HEK293T (cell line): ENCODE data around the gene UGT1A10.

Experiments used
- CTCF ChIA-PET: fragments of 350-600 bp; formaldehyde crosslinking; extraction: SDS; loops from one replicate; lab custom pipeline; 2021; ENCODE audit warnings: antibody characterized with exemption, inconsistent platforms; lab: Yijun Ruan, JAX
- POLR2A ChIA-PET: fragments of 350-600 bp; formaldehyde crosslinking; extraction: SDS; loops from one replicate; lab custom pipeline; 2020; ENCODE audit warnings: antibody characterized with exemption, inconsistent platforms; lab: Yijun Ruan, JAX
- DNase-seq: peaks from one replicate; pipeline ENCODE4 v3.0.0; 2012; ENCODE audit warnings: mixed read lengths; ENCODE audit errors: extremely low spot score
- ARNT ChIP-seq: fragments of 450-650 bp; IDR thresholded peaks from 2 replicates; pipeline ENCODE4 v1.6.1; 2017; ENCODE audit warnings: mild to moderate bottlenecking
- BHLHE40 ChIP-seq: fragments of 450-650 bp; IDR thresholded peaks from 2 replicates; pipeline ENCODE4 v1.6.1; 2016; ENCODE audit warnings: mild to moderate bottlenecking, moderate library complexity, borderline replicate concordance
- CTBP1 ChIP-seq: fragments of 450-650 bp; IDR thresholded peaks from 2 replicates; pipeline ENCODE4 v1.6.1; 2016; ENCODE audit warnings: borderline replicate concordance
- ELF4 ChIP-seq: fragments of 450-650 bp; IDR thresholded peaks from 2 replicates; pipeline ENCODE4 v1.6.1; 2017; ENCODE audit warnings: antibody characterized with exemption
- FOXA1 ChIP-seq: fragments of 450-650 bp; IDR thresholded peaks from 2 replicates; pipeline ENCODE4 v1.6.1; 2016; ENCODE audit warnings: mild to moderate bottlenecking
- FOXK2 ChIP-seq: fragments of 450-650 bp; IDR thresholded peaks from 2 replicates; pipeline ENCODE4 v1.6.1; 2016; ENCODE audit warnings: mild to moderate bottlenecking
- FOXM1 ChIP-seq: fragments of 450-650 bp; IDR thresholded peaks from 2 replicates; pipeline ENCODE4 v1.6.1; 2017; ENCODE audit warnings: mild to moderate bottlenecking, borderline replicate concordance
- HDGF ChIP-seq: fragments of 450-650 bp; IDR thresholded peaks from 2 replicates; pipeline ENCODE4 v1.6.1; 2017; ENCODE audit warnings: antibody characterized with exemption, borderline replicate concordance
- L3MBTL2 ChIP-seq: fragments of 450-650 bp; conservative IDR thresholded peaks from 2 replicates; pipeline ENCODE4 v1.6.1; 2016; ENCODE audit warnings: mild to moderate bottlenecking
- LEF1 ChIP-seq: fragments of 450-650 bp; IDR thresholded peaks from 2 replicates; pipeline ENCODE4 v1.6.1; 2017; ENCODE audit warnings: mild to moderate bottlenecking, borderline replicate concordance
- NFRKB ChIP-seq: fragments of 450-650 bp; IDR thresholded peaks from 2 replicates; pipeline ENCODE4 v1.6.1; 2016; ENCODE audit warnings: mild to moderate bottlenecking, moderate library complexity
- SP1 ChIP-seq: fragments of 450-650 bp; IDR thresholded peaks from 2 replicates; pipeline ENCODE4 v1.6.1; 2017
- SUZ12 ChIP-seq: fragments of 450-650 bp; IDR thresholded peaks from 2 replicates; pipeline ENCODE4 v1.6.1; 2016; ENCODE audit warnings: mild to moderate bottlenecking
- TARDBP ChIP-seq: fragments of 450-650 bp; IDR thresholded peaks from 2 replicates; pipeline ENCODE4 v1.6.1; 2016
- ZNF384 ChIP-seq: fragments of 450-650 bp; IDR thresholded peaks from 2 replicates; pipeline ENCODE4 v1.6.1; 2016
- TF ChIP-seq, protein P1 (sequence below): fragments of 450-650 bp; IDR thresholded peaks from 2 replicates; pipeline ENCODE4 v1.6.1; 2016

Gene UGT1A10

GRCh38 chr2:233801357-233802131, 165.3 kb downstream of the UGT1A10 start:
- no peak for TF ChIP-seq LEF1
- TF ChIP-seq NFRKB, result no peak
- TF ChIP-seq CTBP1, result no peak
- TF ChIP-seq SUZ12, result no peak
- no peak for TF ChIP-seq ELF4
- no peak for TF ChIP-seq TARDBP
- TF ChIP-seq FOXM1, result no peak
- no peak for TF ChIP-seq SP1
- TF ChIP-seq ARNT, result no peak
- TF ChIP-seq, protein P1, sequence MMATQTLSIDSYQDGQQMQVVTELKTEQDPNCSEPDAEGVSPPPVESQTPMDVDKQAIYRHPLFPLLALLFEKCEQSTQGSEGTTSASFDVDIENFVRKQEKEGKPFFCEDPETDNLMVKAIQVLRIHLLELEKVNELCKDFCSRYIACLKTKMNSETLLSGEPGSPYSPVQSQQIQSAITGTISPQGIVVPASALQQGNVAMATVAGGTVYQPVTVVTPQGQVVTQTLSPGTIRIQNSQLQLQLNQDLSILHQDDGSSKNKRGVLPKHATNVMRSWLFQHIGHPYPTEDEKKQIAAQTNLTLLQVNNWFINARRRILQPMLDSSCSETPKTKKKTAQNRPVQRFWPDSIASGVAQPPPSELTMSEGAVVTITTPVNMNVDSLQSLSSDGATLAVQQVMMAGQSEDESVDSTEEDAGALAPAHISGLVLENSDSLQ, result no peak
- TF ChIP-seq FOXA1, result no peak
- TF ChIP-seq HDGF, result no peak
- no peak for TF ChIP-seq FOXK2
- TF ChIP-seq L3MBTL2, result no peak
- no peak for TF ChIP-seq BHLHE40
- no peak for DNase-seq
- CTCF ChIA-PET, result interaction anchor here (0.6 kb wide), 1 partner anchor 21 kb away, joined by 3 read pairs; no protein-coding TSS in a partner anchor
- POLR2A ChIA-PET, result no interaction called here

DNA sequence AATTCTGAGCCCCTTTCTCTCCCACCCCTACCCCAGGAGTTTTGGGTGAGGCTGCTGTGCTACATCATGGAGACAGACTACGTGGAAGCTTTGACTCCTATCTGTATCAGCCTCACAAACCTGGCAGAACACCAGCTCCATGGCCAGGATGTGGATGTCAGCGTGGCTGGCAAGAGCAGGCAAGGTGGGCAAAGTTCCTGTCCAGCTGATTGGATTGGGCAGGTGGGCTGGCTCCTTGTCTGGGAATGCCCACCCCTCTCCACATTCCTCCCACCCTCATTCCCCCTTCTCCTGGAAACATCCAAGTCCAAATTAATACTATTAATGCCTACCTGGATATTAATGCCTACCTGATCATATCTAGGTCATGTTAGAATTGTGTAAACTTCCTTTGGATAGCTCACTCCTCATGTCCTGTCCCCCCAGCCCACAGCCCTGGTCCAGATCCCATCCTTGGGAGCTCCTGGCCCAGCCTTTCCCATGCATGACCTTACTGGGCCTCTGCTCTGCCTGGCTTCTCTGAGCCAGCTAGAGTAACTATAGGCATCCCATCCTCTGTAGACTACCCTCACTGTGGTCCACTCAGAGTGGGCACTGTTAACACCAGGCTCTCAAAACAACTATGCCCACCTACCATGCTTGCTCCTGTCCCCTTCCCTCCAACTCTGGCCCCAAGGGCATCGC, 166.0 kb downstream of the UGT1A10 start:
- no peak for DNase-seq
- CTCF ChIA-PET, result no interaction called here
- POLR2A ChIA-PET, result no interaction called here
- no peak for TF ChIP-seq BHLHE40
- TF ChIP-seq NFRKB, result no peak
- TF ChIP-seq L3MBTL2, result no peak
- no peak for TF ChIP-seq FOXK2
- TF ChIP-seq, protein P1, result no peak
- no peak for TF ChIP-seq ELF4
- no peak for TF ChIP-seq FOXA1
- no peak for TF ChIP-seq SP1
- no peak for TF ChIP-seq ZNF384
- TF ChIP-seq LEF1, result no peak
- no peak for TF ChIP-seq TARDBP
- no peak for TF ChIP-seq SUZ12

DNA sequence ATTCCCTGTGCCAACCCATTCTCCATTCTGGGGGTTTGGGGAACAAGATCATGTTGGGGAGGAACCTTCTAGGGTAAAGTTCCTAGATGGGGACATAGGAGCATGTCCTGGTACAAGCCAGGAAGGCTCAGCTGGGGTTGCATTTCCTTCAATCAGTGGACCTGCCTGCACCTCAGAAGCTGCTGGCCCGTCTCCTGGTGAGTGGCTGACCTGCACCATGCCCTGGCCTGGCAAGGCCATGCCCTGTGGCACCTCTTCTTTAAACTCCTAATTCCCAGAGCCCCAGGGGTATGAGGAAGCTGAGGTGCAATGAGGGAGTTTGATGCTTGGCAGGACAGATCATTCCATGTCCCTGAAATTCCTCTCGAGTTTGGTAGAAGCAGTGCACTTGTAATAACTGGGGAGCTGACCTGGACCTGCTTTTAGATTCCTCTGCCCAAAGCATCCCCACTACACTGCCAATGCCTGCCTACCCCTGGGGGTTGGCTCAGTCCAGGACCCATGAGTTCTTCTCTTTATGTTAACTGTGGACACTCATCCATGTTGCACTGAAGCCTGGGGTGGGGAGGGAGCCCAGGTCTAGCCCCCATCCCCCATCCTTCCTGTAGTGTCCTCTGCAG, 167.2 kb downstream of the UGT1A10 start:
- ChIA-PET POLR2A (no interaction called here), CTCF (no interaction called here)
- TF ChIP-seq, protein P1, result no peak
- no peak for TF ChIP-seq SP1
- TF ChIP-seq FOXA1, result no peak
- no peak for TF ChIP-seq FOXK2
- no peak for TF ChIP-seq NFRKB
- no peak for TF ChIP-seq BHLHE40
- no peak for TF ChIP-seq HDGF
- TF ChIP-seq TARDBP, result no peak
- no peak for TF ChIP-seq LEF1
- no peak for TF ChIP-seq FOXM1
- TF ChIP-seq L3MBTL2, result no peak
- TF ChIP-seq ELF4, result no peak
- TF ChIP-seq ARNT, result no peak
- TF ChIP-seq SUZ12, result no peak
- TF ChIP-seq ZNF384, result no peak
- TF ChIP-seq CTBP1, result no peak
- DNase-seq, result no peak

DNA sequence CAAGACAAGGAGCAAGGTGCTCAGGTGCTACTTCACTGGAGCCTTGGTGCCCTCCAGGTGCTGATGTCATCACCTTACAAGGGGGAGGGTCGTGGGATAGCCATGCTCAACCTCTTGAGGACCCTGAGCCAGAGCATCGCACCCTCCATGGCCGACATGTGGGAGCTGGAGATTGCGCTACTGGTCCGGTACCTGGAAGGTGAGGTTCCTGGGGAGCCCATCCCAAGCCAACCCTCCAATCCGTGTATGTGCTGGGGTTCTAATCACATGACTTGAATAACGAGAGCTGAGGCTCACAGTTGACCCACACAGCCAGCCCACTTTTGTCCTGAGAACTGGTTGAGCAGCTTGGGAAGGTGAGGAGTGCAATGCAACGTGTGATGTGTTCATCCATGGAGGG, 167.7 kb downstream of the UGT1A10 start:
- POLR2A ChIA-PET, result no interaction called here
- CTCF ChIA-PET, result no interaction called here
- DNase-seq, result no peak
- TF ChIP-seq HDGF, result no peak
- TF ChIP-seq, protein P1, result no peak
- TF ChIP-seq FOXM1, result no peak
- TF ChIP-seq FOXK2, result no peak
- no peak for TF ChIP-seq ARNT
- no peak for TF ChIP-seq L3MBTL2

GRCh38 chr2:233807215-233807865, 171.1 kb downstream of the UGT1A10 start:
- POLR2A ChIA-PET, result interaction anchor here (1.1 kb wide), 1 partner anchor 25 kb away, joined by 3 read pairs; no protein-coding TSS in a partner anchor
- CTCF ChIA-PET, result no interaction called here
- TF ChIP-seq ARNT, result no peak
- no peak for TF ChIP-seq NFRKB
- TF ChIP-seq CTBP1, result no peak
- TF ChIP-seq SUZ12, result no peak
- TF ChIP-seq BHLHE40, result no peak
- no peak for TF ChIP-seq HDGF
- TF ChIP-seq, protein P1, result no peak
- TF ChIP-seq L3MBTL2, result no peak
- no peak for TF ChIP-seq TARDBP
- TF ChIP-seq ELF4, result no peak
- TF ChIP-seq SP1, result no peak
- no peak for TF ChIP-seq FOXA1
- no peak for TF ChIP-seq LEF1
- no peak for TF ChIP-seq ZNF384
- no peak for DNase-seq
